Ishikawa (cell line): ENCODE measurements around the gene CACNA1C.

Experiments
- CEBPB ChIP-seq: IDR thresholded peaks from 2 replicates; pipeline ENCODE4 v1.6.1; 2012
- CREB1 ChIP-seq: IDR thresholded peaks from 2 replicates; pipeline ENCODE4 v1.6.1; 2012; ENCODE audit warnings: low read depth
- EGR1 ChIP-seq: IDR thresholded peaks from 2 replicates; pipeline ENCODE4 v1.6.1; 2012
- EP300 ChIP-seq: IDR thresholded peaks from 2 replicates; pipeline ENCODE4 v1.6.1; 2012; ENCODE audit warnings: borderline replicate concordance
- FOXM1 ChIP-seq: IDR thresholded peaks from 2 replicates; pipeline ENCODE4 v1.6.1; 2012; ENCODE audit warnings: low read depth, borderline replicate concordance
- NFIC ChIP-seq: IDR thresholded peaks from 2 replicates; pipeline ENCODE4 v1.6.1; 2012
- RAD21 ChIP-seq: IDR thresholded peaks from 2 replicates; pipeline ENCODE4 v1.6.1; 2012; ENCODE audit warnings: low read depth
- TAF1 ChIP-seq: IDR thresholded peaks from 2 replicates; pipeline ENCODE4 v1.6.1; 2012; ENCODE audit warnings: low read depth, mild to moderate bottlenecking
- TCF12 ChIP-seq: IDR thresholded peaks from 2 replicates; pipeline ENCODE4 v1.6.1; 2012; ENCODE audit warnings: low read depth
- TEAD4 ChIP-seq: IDR thresholded peaks from 2 replicates; pipeline ENCODE4 v1.6.1; 2012
- YY1 ChIP-seq: IDR thresholded peaks from 2 replicates; pipeline ENCODE4 v1.6.1; 2012; ENCODE audit warnings: low read depth
- ZBTB7A ChIP-seq: IDR thresholded peaks from 2 replicates; pipeline ENCODE4 v1.6.1; 2012; ENCODE audit warnings: low read depth
- TF ChIP-seq, protein P1 (sequence below): IDR thresholded peaks from 2 replicates; pipeline ENCODE4 v1.6.1; 2012; ENCODE audit warnings: low read depth, mild to moderate bottlenecking
- TF ChIP-seq, protein P2 (sequence below): IDR thresholded peaks from 2 replicates; pipeline ENCODE4 v1.6.1; 2012
- TF ChIP-seq, protein P3 (sequence below): IDR thresholded peaks from 2 replicates; pipeline ENCODE4 v1.6.1; 2012

Gene CACNA1C

DNA sequence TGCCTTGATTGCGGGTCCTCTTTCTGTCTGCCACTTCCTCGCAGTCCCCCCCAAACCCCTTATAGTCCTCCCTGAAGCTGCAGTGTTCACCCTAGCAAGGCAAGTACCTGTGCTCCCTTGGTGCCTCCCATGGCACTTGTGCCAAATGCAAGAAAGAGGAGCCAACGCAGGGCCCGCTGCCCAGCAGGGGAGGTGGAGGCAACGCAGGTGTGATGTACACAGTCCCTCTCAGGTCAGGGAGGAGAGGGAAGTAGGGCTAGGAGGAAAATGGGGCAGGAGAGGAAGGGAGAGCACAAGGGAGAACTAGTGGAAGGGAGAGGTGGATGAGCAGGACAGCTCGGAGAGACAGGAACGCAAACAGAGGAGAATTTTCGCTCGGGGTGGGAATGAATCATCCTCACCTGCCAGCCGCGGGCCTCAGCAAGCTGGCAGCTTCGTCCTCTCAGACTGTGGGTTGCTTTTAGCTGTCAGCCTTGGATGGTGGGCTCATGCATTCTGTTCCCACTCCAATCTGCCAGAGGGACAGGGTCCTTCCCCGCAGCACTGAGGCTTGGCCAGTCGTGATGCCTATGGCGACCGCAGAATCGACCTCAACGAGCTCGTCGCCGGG lies 357.0 kb downstream of the CACNA1C start:
- TF ChIP-seq, protein P1, sequence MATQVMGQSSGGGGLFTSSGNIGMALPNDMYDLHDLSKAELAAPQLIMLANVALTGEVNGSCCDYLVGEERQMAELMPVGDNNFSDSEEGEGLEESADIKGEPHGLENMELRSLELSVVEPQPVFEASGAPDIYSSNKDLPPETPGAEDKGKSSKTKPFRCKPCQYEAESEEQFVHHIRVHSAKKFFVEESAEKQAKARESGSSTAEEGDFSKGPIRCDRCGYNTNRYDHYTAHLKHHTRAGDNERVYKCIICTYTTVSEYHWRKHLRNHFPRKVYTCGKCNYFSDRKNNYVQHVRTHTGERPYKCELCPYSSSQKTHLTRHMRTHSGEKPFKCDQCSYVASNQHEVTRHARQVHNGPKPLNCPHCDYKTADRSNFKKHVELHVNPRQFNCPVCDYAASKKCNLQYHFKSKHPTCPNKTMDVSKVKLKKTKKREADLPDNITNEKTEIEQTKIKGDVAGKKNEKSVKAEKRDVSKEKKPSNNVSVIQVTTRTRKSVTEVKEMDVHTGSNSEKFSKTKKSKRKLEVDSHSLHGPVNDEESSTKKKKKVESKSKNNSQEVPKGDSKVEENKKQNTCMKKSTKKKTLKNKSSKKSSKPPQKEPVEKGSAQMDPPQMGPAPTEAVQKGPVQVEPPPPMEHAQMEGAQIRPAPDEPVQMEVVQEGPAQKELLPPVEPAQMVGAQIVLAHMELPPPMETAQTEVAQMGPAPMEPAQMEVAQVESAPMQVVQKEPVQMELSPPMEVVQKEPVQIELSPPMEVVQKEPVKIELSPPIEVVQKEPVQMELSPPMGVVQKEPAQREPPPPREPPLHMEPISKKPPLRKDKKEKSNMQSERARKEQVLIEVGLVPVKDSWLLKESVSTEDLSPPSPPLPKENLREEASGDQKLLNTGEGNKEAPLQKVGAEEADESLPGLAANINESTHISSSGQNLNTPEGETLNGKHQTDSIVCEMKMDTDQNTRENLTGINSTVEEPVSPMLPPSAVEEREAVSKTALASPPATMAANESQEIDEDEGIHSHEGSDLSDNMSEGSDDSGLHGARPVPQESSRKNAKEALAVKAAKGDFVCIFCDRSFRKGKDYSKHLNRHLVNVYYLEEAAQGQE, result no peak
- TF ChIP-seq RAD21, result no peak
- no peak for TF ChIP-seq CREB1
- no peak for TF ChIP-seq NFIC
- no peak for TF ChIP-seq EGR1
- no peak for TF ChIP-seq EP300
- TF ChIP-seq, protein P2, sequence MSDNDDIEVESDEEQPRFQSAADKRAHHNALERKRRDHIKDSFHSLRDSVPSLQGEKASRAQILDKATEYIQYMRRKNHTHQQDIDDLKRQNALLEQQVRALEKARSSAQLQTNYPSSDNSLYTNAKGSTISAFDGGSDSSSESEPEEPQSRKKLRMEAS, result no peak
- TF ChIP-seq TEAD4, result no peak
- TF ChIP-seq, protein P3, sequence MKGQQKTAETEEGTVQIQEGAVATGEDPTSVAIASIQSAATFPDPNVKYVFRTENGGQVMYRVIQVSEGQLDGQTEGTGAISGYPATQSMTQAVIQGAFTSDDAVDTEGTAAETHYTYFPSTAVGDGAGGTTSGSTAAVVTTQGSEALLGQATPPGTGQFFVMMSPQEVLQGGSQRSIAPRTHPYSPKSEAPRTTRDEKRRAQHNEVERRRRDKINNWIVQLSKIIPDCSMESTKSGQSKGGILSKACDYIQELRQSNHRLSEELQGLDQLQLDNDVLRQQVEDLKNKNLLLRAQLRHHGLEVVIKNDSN, result no peak
- no peak for TF ChIP-seq FOXM1
- no peak for TF ChIP-seq CEBPB
- TF ChIP-seq TAF1, result no peak
- TF ChIP-seq YY1, result no peak
- TF ChIP-seq TCF12, result no peak
- TF ChIP-seq ZBTB7A, result no peak

GRCh38 chr12:2410496-2410895 lies 357.7 kb downstream of the CACNA1C start:
- no peak for TF ChIP-seq CEBPB
- TF ChIP-seq RAD21, result no peak
- TF ChIP-seq TCF12, result no peak
- no peak for TF ChIP-seq FOXM1
- TF ChIP-seq, protein P2, result no peak
- TF ChIP-seq EP300, result no peak
- no peak for TF ChIP-seq TEAD4
- TF ChIP-seq EGR1, result no peak
- TF ChIP-seq NFIC, result no peak
- no peak for TF ChIP-seq YY1
- TF ChIP-seq, protein P3, result no peak
- TF ChIP-seq, protein P1, result no peak
- TF ChIP-seq CREB1, result no peak
- no peak for TF ChIP-seq TAF1
- no peak for TF ChIP-seq ZBTB7A

GRCh38 chr12:2411011-2411410 lies 358.2 kb downstream of the CACNA1C start:
- TF ChIP-seq TAF1 (no peak), FOXM1 (no peak), CREB1 (no peak), EGR1 (no peak), RAD21 (no peak), TCF12 (no peak), NFIC (no peak), CEBPB (no peak)
- TF ChIP-seq, protein P1, result no peak
- TF ChIP-seq, protein P3, result no peak
